Caco-2 (cell line): ENCODE measurements around the gene KIF3A. TPM values are rescaled to one million over a fixed set of nuclear protein-coding genes. Genes with fewer than 3 reads are reported as not detected.

Source experiments
- BruUV-seq: library from RNA; stranded (reverse); fragments of 400-500 nt; replicated peaks from 2 replicates; lab custom pipeline; 2021; lab: Mats Ljungman, UMichigan
- CTCF ChIA-PET: fragments of 300-600 bp; sonication (Branson Sonifier 250); formaldehyde crosslinking; loops from one replicate; lab custom pipeline; 2022; ENCODE audit warnings: antibody characterized with exemption; lab: Charles Lee
- POLR2A ChIA-PET: fragments of 300-600 bp; sonication (Branson Sonifier 250); formaldehyde crosslinking; loops from one replicate; lab custom pipeline; 2022; ENCODE audit warnings: antibody characterized with exemption; lab: Charles Lee
- DNase-seq, 2 experiments: peaks; one replicate each; pipeline versions ENCODE4 v3.0.0 to v3.0.0-alpha.2; 2020 to 2022
- H3K27me3 ChIP-seq: replicated peaks from 2 replicates; pipeline ENCODE4 v1.6.0; 2011; ENCODE audit warnings: low read length; ENCODE audit not compliant: control insufficient read depth, insufficient read depth
- H3K36me3 ChIP-seq: 2 replicates; pipeline ENCODE4 v1.5.1; 2011; ENCODE audit warnings: low read length; ENCODE audit not compliant: control insufficient read depth, insufficient read depth
- H3K4me1 ChIP-seq: fragments of 250-450 bp; sonication (Bioruptor Pico); 2 replicates; pipeline ENCODE4 v1.5.1; 2020; ENCODE audit warnings: mild to moderate bottlenecking
- H3K4me3 ChIP-seq: 2 replicates; pipeline ENCODE4 v1.5.1; 2011; ENCODE audit warnings: low read depth, mild to moderate bottlenecking, control low read depth, low read length
- H3K9me3 ChIP-seq: fragments of 250-450 bp; sonication (Bioruptor Pico); 2 replicates; pipeline ENCODE4 v1.5.1; 2020; ENCODE audit warnings: mild to moderate bottlenecking, moderate library complexity
- H3K27ac Mint-ChIP-seq: one replicate; pipeline ENCODE4 v1.8.0; 2022; ENCODE audit warnings: mixed read lengths; ENCODE audit not compliant: unreplicated experiment
- H3K27me3 Mint-ChIP-seq: one replicate; pipeline ENCODE4 v1.8.0; 2022; ENCODE audit warnings: mixed read lengths; ENCODE audit not compliant: insufficient read depth, unreplicated experiment
- H3K36me3 Mint-ChIP-seq: one replicate; pipeline ENCODE4 v1.8.0; 2022; ENCODE audit warnings: mild to moderate bottlenecking, mixed read lengths; ENCODE audit not compliant: insufficient read depth, unreplicated experiment
- H3K4me1 Mint-ChIP-seq: one replicate; pipeline ENCODE4 v1.8.0; 2022; ENCODE audit warnings: low read depth, mixed read lengths; ENCODE audit not compliant: unreplicated experiment
- H3K4me3 Mint-ChIP-seq: one replicate; pipeline ENCODE4 v1.8.0; 2022; ENCODE audit warnings: mild to moderate bottlenecking, moderate library complexity, mixed read lengths; ENCODE audit not compliant: unreplicated experiment
- H3K9me3 Mint-ChIP-seq: one replicate; pipeline ENCODE4 v1.8.0; 2022; ENCODE audit warnings: mixed read lengths; ENCODE audit not compliant: unreplicated experiment
- intact Hi-C: fragments of 100-400 bp; cut with micrococcal nuclease; formaldehyde crosslinking; loops from one replicate; pipeline ENCODE4 v1.10.0; 2022; ENCODE audit not compliant: unreplicated experiment
- total RNA-seq: library from RNA; stranded (reverse); gene quantifications from 2 replicates; pipeline ENCODE4 v1.2.3, GENCODE V29; 2022
- TF ChIP-seq, protein P1 (sequence below), 2 experiments: fragments of 200-600 bp in 1 of 2; IDR thresholded peaks; 1 replicate in 1 of 2; 2 replicates in 1 of 2; pipeline versions ENCODE4 v1.5.1 to v1.8.0; 2011 to 2022; ENCODE audit warnings: antibody characterized with exemption in 1 of 2, control low read depth in 1 of 2, inconsistent platforms in 1 of 2, low read depth in 1 of 2, low read length in 1 of 2, mild to moderate bottlenecking in 1 of 2, moderate library complexity in 1 of 2; ENCODE audit not compliant: insufficient read depth in 1 of 2, severe bottlenecking in 1 of 2, unreplicated experiment in 1 of 2

The KIF3A gene
- total RNA-seq, 1 experiment from 2014 or later: 12.7 TPM

DNA sequence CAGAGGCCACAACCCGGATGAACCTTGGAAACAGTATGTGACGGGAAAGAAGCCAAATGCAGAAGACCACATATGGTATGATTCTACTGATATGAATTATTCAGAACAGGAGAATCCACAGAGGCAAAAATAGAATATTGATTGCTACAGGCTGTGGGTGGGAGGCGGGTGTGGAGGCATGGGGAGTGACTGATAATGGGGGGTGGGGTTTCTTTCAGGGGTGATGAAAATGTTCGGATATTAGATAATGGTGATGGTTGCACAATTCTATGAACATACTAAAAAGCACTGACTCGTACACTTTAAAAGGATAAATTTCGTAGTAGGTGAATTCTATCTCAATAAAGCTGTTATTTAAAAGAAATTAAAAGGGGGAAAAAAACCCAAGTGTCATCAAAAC is 52.9 kb downstream of the KIF3A start:
- TF ChIP-seq, protein P1, sequence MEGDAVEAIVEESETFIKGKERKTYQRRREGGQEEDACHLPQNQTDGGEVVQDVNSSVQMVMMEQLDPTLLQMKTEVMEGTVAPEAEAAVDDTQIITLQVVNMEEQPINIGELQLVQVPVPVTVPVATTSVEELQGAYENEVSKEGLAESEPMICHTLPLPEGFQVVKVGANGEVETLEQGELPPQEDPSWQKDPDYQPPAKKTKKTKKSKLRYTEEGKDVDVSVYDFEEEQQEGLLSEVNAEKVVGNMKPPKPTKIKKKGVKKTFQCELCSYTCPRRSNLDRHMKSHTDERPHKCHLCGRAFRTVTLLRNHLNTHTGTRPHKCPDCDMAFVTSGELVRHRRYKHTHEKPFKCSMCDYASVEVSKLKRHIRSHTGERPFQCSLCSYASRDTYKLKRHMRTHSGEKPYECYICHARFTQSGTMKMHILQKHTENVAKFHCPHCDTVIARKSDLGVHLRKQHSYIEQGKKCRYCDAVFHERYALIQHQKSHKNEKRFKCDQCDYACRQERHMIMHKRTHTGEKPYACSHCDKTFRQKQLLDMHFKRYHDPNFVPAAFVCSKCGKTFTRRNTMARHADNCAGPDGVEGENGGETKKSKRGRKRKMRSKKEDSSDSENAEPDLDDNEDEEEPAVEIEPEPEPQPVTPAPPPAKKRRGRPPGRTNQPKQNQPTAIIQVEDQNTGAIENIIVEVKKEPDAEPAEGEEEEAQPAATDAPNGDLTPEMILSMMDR (IDR thresholded peaks at IDR 0.05; ENCODE audit: insufficient read depth in 1 of 2, low read depth in 1 of 2, low read length in 1 of 2, severe bottlenecking in 1 of 2, unreplicated experiment in 1 of 2): no peak
- ChIA-PET POLR2A (no interaction called here), CTCF (no interaction called here)
- H3K27me3 Mint-ChIP-seq: no peaks in the 10 kb centered on the region
- H3K36me3 Mint-ChIP-seq: no peaks in the 10 kb centered on the region
- no peaks in the 10 kb centered on the region for H3K9me3 ChIP-seq
- H3K4me1 Mint-ChIP-seq: peaks cover 9% of the 10 kb centered on the region
- DNase-seq: no peak
- H3K4me3 ChIP-seq: no peak overlapping the region
- no TSS peak for BruUV-seq
- peaks cover 7% of the 10 kb centered on the region for H3K4me1 ChIP-seq
- no peaks in the 10 kb centered on the region for H3K36me3 ChIP-seq
- H3K27me3 ChIP-seq: no peaks in the 10 kb centered on the region
- H3K4me3 Mint-ChIP-seq: no peak overlapping the region
- H3K9me3 Mint-ChIP-seq: no peaks in the 10 kb centered on the region
- no peak overlapping the region for H3K27ac Mint-ChIP-seq
- intact Hi-C loops: no loop called here

DNA sequence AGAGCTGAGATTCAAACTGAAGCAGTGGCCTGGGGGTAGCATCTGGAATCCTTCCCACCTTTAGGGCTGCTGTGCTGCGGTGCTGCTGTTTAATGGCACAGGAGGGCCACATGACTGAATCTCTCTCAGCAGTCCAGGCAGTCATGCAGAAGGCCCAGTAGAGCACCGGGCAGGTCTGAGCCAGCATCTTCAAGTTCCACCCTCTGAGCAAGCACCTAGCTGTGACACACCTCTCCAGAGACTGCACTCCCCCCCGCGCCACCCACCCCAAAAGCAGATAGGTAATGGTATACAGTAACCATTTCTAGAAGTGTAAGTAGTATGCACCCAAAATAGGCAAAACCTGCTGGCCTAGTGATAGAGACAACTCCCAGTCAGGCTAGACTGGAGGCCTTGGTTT is 55.4 kb downstream of the KIF3A start:
- intact Hi-C loops: no loop called here
- BruUV-seq: no TSS peak
- no peak overlapping the region for H3K4me3 ChIP-seq
- no peak for DNase-seq
- H3K4me1 ChIP-seq: peaks cover 3% of the 10 kb centered on the region; the same call in 1 of the 2 replicates
- TF ChIP-seq, protein P1 (IDR thresholded peaks at IDR 0.05; ENCODE audit: insufficient read depth in 1 of 2, low read depth in 1 of 2, low read length in 1 of 2, severe bottlenecking in 1 of 2, unreplicated experiment in 1 of 2): no peak
- H3K36me3 Mint-ChIP-seq: no peaks in the 10 kb centered on the region
- no peaks in the 10 kb centered on the region for H3K4me1 Mint-ChIP-seq
- H3K27ac Mint-ChIP-seq: no peak overlapping the region
- no peaks in the 10 kb centered on the region for H3K27me3 ChIP-seq
- no peaks in the 10 kb centered on the region for H3K27me3 Mint-ChIP-seq
- CTCF ChIA-PET: no interaction called here
- POLR2A ChIA-PET: no interaction called here
- H3K36me3 ChIP-seq: no peaks in the 10 kb centered on the region
- no peaks in the 10 kb centered on the region for H3K9me3 Mint-ChIP-seq
- no peaks in the 10 kb centered on the region for H3K9me3 ChIP-seq
- no peak overlapping the region for H3K4me3 Mint-ChIP-seq

DNA sequence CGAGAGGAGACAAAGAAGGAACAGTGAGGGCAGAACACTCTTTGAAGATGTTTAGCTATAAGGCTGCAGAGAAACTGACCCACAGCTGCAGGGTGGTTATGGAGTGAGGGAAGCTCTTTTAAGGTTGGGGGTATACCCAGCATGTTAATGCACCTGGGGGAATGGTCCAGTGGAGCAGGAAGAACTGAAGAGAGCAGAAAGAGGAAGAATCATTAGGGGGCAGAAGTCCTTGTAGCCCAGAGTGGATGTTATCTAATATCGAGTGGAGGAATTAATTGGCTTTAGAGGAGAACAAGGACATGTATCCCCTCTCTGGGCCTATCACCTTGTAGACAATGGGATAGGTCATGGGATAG is 55.9 kb downstream of the KIF3A start:
- BruUV-seq: no TSS peak
- intact Hi-C loops: no loop called here
- POLR2A ChIA-PET: no interaction called here
- TF ChIP-seq, protein P1 (IDR thresholded peaks at IDR 0.05; ENCODE audit: insufficient read depth in 1 of 2, low read depth in 1 of 2, low read length in 1 of 2, severe bottlenecking in 1 of 2, unreplicated experiment in 1 of 2): no peak
- Mint-ChIP-seq H3K27ac (no peak overlapping the region), H3K4me3 (no peak overlapping the region), H3K36me3 (no peaks in the 10 kb centered on the region), H3K27me3 (no peaks in the 10 kb centered on the region), H3K4me1 (no peaks in the 10 kb centered on the region), H3K9me3 (no peaks in the 10 kb centered on the region)
- peaks cover 5% of the 10 kb centered on the region; the same call in 1 of the 2 replicates for H3K4me1 ChIP-seq
- no peak for DNase-seq
- no peaks in the 10 kb centered on the region for H3K36me3 ChIP-seq
- H3K27me3 ChIP-seq: no peaks in the 10 kb centered on the region
- H3K9me3 ChIP-seq: no peaks in the 10 kb centered on the region
- H3K4me3 ChIP-seq: no peak overlapping the region
- CTCF ChIA-PET: no interaction called here
